G401 (cell line): Measurements from ENCODE around the gene HMGB1. TPM values are rescaled to one million over a fixed set of nuclear protein-coding genes. Genes with fewer than 3 reads are reported as not detected.
"Not testable (repeated sequence)": the region's sequence is repeated elsewhere in the genome, so short reads cannot be mapped to it uniquely, and the experiment has no call there.

Experiments
- DNase-seq: peaks from one replicate; pipeline ENCODE4 v3.0.0-alpha.2; 2015; ENCODE audit warnings: low spot score
- in situ Hi-C: cut with HindIII; loops from 2 replicates; pipeline ENCODE4 v1.10.0; 2016; ENCODE audit warnings: low sequenced_read_pairs, mixed read lengths
- total RNA-seq: library from RNA; depleted of rRNA; stranded (reverse); fragments of >200 nt; shearing (Covaris generic); gene quantifications from 2 replicates; pipeline ENCODE4 v1.2.3, GENCODE V29; 2014

HMGB1 gene
- total RNA-seq, 1 experiment from 2014 or later: 894 TPM

- in situ Hi-C loops: no loop called here
Observed at GRCh38 chr13:30473675-30474074, 7.9 kb upstream of the HMGB1 start.

DNA sequence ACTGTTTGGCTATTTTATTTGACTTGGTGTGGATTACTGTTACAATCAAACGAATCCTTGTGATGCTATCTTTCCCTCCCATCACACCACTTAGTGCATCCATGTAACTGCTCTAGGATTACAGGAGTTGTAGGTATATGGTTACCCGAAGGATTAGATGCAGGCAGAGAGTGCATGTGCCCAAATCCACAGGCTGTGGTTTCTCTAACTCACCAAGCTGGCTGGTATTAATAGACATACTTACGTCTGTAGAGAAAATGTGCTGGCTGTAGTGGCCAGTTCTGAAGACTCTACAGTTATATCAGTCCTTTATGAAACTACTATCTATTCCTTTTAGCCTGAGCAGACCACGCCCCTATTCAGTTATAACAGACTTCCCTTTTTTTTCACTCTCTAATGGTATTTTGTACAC lies 1.1 kb upstream of the HMGB1 start:
- DNase-seq: no peak
- in situ Hi-C loops: no loop called here

More at GRCh38 chr13:30473675-30474074, 7.9 kb upstream of the HMGB1 start:
- DNase-seq: no peak

DNA sequence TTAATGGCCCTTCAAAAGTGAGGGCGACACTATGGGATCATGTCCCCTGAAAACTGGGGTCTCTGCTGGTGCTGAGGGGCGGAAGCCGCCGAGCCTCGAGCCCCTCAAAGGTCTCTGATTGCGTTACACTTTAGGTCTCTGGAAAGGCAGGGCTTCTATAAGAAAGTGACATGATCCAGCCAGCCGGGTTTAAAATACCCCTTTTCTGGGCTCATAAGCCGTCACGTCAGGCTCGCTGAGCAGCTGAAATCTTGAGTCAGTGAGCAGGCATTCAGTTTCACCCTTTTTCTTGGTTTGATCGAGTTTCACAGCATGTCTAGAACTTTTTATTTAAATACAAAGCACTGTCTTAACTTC lies 600 bp upstream of the HMGB1 start:
- in situ Hi-C loops: no loop called here
- DNase-seq: no peak

GRCh38 chr13:30465343-30465592 lies 468 bp downstream of the HMGB1 start:
- in situ Hi-C loops: no loop called here
- no peak for DNase-seq

- in situ Hi-C loops: no loop called here
Observed at GRCh38 chr13:30464496-30465342, 1.0 kb downstream of the HMGB1 start.

GRCh38 chr13:30463787-30464495 lies 1.8 kb downstream of the HMGB1 start:
- DNase-seq: peak; percentile 58
- in situ Hi-C loops: no loop called here

More at GRCh38 chr13:30464496-30465342, 1.0 kb downstream of the HMGB1 start:
- peak; percentile 70 for DNase-seq

GRCh38 chr13:30461279-30462066 lies 4.3 kb downstream of the HMGB1 start:
- in situ Hi-C loops: not testable (repeated sequence)
- peak; percentile 72 for DNase-seq

- in situ Hi-C loops: no loop called here
- DNase-seq: no peak
Observed at GRCh38 chr13:30457306-30457891, 8.3 kb downstream of the HMGB1 start.

DNA sequence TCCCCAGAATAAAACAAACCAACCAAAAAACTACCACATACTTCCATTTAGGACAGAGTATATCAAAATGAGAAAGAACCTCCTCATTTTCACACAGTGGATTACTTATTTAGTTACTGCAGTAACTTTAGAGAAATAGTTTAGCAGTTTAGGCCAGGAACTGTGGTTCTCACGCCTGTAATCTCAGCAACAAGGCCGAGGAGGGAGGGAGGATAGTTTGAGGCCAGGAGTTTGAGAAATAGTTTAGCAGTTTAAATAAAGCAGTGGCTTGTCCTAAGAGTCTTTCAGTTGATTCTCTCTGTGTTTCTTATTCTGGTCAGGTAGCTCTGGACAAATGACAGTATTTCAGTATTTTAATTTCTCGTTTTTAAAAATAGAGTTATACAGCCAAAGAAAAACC lies 9.4 kb downstream of the HMGB1 start:
- in situ Hi-C loops: no loop called here

GRCh38 chr13:30454991-30455390 lies 10.7 kb downstream of the HMGB1 start:
- DNase-seq: no peak
- in situ Hi-C loops: no loop called here

More for the DNA sequence above, 9.4 kb downstream of the HMGB1 start:
- DNase-seq: no peak

DNA sequence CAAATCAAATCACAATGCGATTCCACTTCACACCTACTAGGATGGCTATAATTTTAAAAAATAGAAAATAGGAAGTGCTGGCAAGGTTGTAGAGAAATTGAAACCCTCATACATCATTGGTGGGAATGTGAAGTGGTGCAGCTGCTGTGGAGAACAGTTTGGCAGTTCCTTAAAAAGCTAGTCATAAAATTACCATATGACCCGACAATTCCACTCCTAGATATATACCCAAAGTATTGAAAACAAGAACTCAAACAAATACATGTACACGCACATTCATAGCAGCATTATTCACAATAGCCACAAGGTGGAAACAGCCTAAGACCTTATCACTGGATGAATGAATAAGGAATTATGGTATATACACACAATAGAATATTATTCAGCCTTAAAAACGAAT lies 12.0 kb downstream of the HMGB1 start:
- DNase-seq: no peak
- in situ Hi-C loops: no loop called here

DNA sequence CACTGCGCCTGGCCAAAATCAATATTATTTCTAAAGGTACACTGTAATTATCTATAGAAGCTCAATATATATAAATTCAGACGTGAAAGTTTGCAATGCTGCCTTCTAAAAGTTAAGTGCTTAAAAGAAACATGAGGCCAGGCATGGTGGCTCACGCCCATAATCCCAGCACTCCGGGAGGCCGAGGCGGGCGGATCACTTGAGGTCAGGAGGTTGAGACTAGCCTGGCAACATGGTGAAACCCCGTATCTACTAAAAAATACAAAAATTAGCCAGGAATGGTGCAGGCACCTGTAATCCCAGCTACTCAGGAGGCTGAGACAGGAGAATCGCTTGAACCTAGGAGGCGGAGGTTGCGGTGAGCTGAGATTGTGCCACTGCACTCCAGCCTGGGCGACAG lies 14.3 kb downstream of the HMGB1 start:
- DNase-seq, in situ Hi-C loops: not testable (repeated sequence)

DNA sequence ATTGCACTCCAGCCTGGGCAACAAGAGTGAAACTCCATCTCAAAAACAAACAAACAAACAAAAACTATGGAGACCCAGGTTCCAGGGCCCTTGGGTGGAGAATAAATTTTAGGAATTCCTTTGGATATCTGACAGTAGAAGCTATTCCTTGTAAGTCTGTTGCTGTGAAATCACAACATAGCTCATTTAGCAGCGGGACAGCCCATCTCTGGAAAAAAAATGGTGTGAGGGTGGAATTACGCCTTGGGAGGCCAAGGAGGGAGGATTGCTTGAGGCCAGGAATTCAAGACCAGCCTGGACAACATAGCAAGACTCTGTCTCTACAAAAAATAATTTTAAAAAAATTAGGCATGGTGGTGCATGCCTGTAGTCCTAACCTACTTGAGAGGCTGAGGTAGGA lies 15.7 kb downstream of the HMGB1 start:
- DNase-seq: no peak
- in situ Hi-C loops: no loop called here

GRCh38 chr13:30448441-30448840 lies 17.3 kb downstream of the HMGB1 start:
- DNase-seq: no peak

GRCh38 chr13:30446126-30446500 lies 19.6 kb downstream of the HMGB1 start:
- in situ Hi-C loops: no loop called here
- DNase-seq: no peak

More at GRCh38 chr13:30448441-30448840, 17.3 kb downstream of the HMGB1 start:
- in situ Hi-C loops: no loop called here

- no peak for DNase-seq
- in situ Hi-C loops: no loop called here
Observed at GRCh38 chr13:30443957-30444404, 21.8 kb downstream of the HMGB1 start.

DNA sequence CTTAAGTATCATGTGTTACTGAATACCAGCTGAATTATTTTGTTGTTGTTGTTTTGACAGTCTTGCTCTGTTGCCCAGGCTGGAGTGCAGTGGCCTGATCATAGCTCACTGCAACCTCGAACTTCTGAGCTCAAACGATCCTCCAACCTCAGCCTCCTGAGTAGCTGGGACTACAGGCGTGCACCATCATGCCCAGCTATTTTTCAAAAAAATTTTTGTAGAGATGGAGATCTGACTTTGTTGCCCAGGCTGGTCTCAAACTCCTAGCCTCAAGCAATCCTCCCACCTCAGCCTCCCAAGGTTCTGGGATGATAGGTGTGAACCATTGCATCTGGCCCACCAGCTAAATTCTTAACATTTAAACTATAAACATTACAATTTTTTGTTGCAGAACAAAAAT lies 22.2 kb downstream of the HMGB1 start:
- in situ Hi-C loops: not testable (repeated sequence)

GRCh38 chr13:30442926-30443325 lies 22.8 kb downstream of the HMGB1 start:
- no peak for DNase-seq
- in situ Hi-C loops: no loop called here

More for the DNA sequence above, 22.2 kb downstream of the HMGB1 start:
- not testable (repeated sequence) for DNase-seq

GRCh38 chr13:30440910-30441703 lies 24.6 kb downstream of the HMGB1 start:
- in situ Hi-C loops: no loop called here
- DNase-seq: no peak
